HG02852 (cell line): ENCODE data around the gene OR10H1.
"Not testable (repeated sequence)": the region's sequence is repeated elsewhere in the genome, so short reads cannot be mapped to it uniquely, and the experiment has no call there.

ENCODE experiments used
- ATAC-seq: cut with Tn5 transposase; IDR thresholded peaks from one replicate; pipeline ENCODE4 v1.9.1; 2021; ENCODE audit warnings: mild to moderate bottlenecking, moderate library complexity; ENCODE audit not compliant: unreplicated experiment

Gene OR10H1

DNA sequence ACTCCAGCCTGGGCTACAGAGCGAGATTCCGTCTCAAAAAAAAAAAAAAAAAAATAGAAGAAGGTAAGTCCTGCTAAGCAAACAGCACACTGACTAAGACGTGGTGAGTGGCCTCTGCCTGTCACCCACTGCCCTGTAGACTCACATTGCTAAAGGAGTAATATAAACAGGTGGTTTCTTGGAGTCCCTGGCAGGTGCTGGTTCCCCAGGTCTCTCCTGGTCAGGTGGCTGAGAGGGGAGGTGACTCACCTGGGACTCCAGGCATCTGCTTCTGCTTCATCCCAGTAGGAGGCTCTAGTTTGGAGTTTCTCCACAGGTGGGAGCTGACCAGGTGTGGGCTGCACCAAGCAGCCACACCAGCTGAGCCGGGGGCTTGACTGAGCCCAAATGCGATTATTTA, at the start of gene OR10H1:
Gene OR10H1 (minus strand): TSS at position 359 of the 400 bp plus-strand sequence. CDS start 7,627 bp downstream, outside the sequence.
- ATAC-seq: no peak

DNA sequence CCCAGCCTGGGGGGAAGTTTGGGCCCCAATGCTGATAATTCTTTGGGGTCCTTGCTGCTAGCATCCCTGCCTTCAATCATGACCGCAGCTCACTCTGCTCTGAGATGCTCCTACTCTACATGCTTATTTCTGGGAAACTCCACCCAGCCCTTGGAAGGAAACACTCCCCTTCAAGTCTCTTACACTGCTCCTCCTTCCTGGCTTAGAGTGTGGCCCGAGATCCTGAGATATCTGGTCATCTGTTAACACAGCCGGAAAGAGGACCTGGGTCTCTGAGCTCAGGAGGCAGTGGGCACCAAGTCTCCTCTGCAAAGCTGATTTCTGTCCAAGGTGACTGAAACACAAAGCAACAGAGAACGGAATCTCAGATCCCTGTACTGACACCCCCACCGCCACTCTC, 49.4 kb upstream of the OR10H1 start:
- no peak for ATAC-seq

GRCh38 chr19:15863272-15863671, 47.8 kb upstream of the OR10H1 start:
- no peak for ATAC-seq

GRCh38 chr19:15862444-15862843, 47.0 kb upstream of the OR10H1 start:
- ATAC-seq: no peak

DNA sequence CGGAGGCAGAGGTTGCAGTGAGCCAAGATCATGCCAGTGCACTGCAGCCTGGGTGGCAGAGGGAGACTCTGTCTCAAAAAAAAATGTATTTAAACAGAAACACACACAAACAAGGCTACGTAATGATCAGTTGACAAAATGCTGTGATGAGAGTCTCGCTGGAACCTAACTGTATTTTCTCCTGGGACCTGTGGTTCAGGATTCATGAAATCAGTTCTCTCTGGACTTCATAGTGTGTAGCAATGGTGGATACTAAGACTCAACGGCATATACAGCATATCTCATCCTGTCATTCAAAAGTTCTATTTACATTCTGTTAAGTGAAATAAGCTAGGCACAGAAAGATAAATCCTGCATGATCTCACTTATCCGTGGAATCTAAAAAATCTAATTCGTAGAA, 45.1 kb upstream of the OR10H1 start:
- no peak for ATAC-seq

DNA sequence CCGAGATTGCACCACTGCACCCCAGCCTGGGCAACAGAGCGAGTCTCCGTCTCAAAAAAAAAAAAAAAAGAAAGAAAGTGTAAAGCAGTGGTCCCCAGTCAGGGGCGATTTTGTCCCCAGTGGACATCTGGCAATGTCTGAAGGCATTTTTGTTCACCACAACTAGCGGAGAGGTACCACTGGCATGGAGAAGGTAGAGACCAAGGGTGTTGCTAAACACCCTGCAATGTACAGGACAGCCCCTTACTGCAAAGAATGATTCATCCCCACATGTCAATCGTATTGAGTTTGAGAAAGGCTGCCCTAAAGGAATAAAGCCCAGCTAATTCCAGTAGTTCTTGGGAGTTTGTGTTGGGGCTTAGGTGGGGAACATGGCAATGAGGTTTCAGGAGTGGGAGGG, 43.7 kb upstream of the OR10H1 start:
- no peak for ATAC-seq

GRCh38 chr19:15850385-15850784, 34.9 kb upstream of the OR10H1 start:
- no peak for ATAC-seq

GRCh38 chr19:15846923-15847322, 31.5 kb upstream of the OR10H1 start:
- no peak for ATAC-seq

- ATAC-seq: not testable (repeated sequence)
Observed at GRCh38 chr19:15843894-15844222, 28.4 kb upstream of the OR10H1 start.

GRCh38 chr19:15843203-15843893, 27.9 kb upstream of the OR10H1 start:
- ATAC-seq: no peak

DNA sequence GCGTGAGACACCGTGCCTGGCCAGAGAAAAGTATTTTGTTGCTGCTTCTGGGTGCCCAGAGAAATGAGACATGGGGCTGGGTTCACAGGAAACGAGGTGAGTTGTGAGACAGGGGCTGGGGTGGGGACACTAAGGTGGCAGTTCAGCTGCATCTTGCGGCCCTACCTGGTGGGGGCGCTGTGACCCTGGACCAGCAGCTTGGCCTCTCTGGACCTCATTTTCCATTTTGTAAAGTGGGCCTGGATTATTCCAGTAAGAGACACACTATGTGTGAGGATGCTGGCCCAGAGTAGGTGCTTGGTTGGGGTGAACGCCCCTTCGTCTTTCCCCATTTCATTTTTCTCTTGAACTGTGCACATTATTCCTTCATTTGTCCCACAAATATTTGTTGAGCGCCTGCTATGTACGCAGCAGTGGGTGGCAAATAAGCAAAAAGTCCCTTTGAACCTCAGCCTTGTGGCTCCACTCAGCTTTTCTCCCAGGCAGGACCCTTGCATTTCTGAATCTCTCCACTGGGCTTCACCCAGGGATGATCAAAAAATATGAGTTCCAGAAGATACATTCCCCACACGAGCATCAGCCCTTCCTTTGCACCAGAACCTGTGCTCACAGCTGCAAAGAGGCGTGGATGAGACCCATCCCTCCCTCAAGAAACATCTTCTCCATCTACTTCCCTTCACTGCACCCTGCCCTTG, 26.6 kb upstream of the OR10H1 start:
- no peak for ATAC-seq

GRCh38 chr19:15840833-15841232, 25.4 kb upstream of the OR10H1 start:
- no peak for ATAC-seq

GRCh38 chr19:15839888-15840287, 24.4 kb upstream of the OR10H1 start:
- not testable (repeated sequence) for ATAC-seq

GRCh38 chr19:15838351-15838750, 22.9 kb upstream of the OR10H1 start:
- ATAC-seq: no peak

- no peak for ATAC-seq
Observed at GRCh38 chr19:15837221-15837731, 21.8 kb upstream of the OR10H1 start.

DNA sequence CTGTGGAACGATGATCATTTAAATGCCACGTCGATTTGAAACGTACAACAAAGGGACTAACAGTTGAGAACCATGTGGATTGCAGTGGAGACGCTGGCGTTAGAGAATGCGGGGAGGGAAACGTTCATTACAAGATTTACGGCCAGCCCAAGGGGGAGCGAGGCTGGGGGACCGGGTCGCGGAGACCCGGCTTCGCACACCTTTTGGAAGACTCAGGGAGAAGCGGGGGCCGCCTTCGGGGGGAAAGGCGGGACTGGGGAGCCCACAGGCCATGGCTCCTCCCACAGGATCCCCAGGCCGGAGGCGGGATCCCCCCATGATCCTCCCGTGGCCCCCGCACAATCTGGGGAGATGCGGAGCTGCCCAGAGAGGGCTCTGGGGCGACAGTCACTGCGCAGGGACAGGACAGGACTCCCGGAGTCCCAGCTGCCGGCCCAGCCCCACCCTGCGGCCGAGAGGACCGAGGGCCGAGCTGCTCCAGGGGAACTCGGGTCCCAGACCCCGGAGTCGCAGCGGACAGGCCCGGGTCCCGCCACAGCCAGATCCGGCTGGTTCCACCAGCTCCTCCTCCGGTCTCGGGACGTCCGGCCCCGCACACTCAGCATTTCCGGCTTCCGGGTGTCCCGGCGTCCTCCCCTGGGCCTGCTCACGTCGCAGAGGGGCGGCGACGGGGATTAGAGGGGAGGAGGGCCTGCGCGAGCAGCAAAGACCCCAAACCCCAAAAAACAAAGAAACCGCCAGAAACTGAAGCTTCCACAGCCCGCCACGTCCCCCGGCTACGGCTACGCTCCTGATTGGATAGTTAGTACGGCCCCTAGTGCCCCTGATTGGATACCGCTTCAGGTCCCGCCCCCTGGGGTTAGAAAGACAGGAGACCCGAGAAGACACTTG, 21.1 kb upstream of the OR10H1 start:
- ATAC-seq: peak; percentile 95

DNA sequence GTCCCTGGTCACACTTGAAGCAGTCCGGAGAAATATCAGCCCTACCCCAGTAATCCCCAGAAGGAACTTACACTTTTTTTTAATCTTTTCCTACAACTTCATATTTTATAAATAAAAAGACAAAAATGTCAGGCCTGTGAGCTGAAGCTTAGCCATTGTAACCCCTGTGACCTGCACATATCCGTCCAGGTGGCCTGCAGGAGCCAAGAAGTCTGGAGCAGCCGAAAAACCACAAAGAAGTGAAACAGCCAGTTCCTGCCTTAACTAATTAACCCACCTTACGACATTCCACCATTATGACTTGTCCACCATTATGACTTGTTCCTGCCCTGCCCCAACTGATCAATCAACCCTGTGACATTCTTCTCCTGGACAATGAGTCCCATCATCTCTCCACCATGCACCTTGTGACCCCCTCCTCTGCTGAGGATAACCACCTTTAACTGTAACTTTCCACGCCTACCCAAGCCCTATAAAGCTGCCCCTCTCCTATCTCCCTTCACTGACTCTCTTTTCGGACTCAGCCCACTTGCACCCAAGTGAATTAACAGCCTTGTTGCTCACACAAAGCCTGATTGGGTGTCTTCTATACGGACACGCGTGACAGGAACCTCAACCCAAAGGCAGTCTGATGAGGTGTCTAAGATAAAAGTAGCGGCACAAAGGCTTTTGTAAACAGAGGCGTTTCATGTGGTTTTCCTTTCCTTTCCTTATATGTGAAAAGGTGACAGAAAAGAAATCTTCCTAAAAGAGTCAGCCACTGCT, 20.3 kb upstream of the OR10H1 start:
- ATAC-seq: not testable (repeated sequence)

DNA sequence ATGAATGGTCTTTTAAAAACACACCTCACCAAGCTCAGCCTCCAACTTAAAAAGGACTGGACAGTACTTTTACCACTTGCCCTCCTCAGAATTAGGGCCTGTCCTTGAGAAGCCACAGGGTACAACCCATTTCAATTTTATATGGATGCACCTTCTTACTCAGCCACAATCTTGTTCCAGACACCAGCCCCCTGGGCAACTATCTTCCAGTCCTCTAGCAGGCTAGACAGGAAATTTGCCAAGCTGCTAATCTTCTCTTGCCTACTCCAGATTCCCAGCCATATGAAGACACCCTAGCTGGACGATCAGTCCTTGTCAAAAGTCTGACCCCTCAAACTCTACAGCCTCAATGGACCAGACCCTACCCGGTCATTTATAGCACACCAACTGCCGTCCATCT, 18.8 kb upstream of the OR10H1 start:
- ATAC-seq: not testable (repeated sequence)

GRCh38 chr19:15831626-15832025, 16.2 kb upstream of the OR10H1 start:
- ATAC-seq: no peak

DNA sequence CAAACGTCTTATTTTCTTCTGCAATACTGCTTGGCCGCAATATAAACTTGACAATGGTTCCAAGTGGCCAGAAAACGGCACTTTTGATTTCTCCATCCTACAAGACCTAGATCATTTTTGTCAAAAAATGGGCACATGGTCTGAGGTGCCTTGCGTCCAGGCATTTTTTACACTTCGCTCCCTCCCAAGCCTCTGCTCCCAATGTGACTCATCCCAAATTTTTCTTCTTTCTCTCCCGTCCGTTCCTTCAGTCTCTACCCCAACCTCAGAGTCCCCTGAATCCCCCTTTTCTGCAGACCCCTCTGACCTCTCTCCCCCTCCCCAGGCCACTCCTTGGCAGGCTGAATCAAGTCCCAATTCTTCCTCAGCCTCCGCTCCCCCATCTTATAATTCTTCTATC, 14.3 kb upstream of the OR10H1 start:
- ATAC-seq: no peak

GRCh38 chr19:15829306-15829698, 13.8 kb upstream of the OR10H1 start:
- ATAC-seq: no peak
